ENCODE measurements around the gene LIPM. TPM values are rescaled to one million over a fixed set of nuclear protein-coding genes. Genes with fewer than 3 reads are reported as not detected.
A peak's percentile ranks its signal among the peaks of the same experiment; 100 is the strongest.

Gene LIPM
- polyA plus RNA-seq, 3 donors: not detected

DNA sequence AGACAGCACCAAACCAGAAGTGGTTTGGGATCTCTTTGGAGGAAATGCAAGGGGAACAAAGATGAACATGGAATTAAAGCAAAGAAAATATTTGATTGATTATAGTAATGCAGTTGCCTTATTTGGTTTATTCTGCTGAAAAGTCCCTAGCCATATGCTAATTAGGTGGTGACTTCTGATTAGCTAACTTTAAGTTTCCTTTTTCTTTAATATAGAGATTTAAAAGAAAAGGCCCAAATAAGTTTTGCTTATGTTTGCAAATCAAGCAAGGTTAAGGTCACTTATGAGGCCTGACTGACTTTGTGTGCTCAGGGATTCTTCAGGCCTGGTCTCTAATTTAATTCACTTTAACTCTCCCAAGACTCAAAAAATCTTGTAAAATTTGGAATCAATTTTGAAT, 55.3 kb downstream of the LIPM start:
- Mint-ChIP-seq H3K9me3 (no peaks in the 10 kb centered on the region), H3K4me3 (no peak overlapping the region), H3K27ac (peak overlapping the region in 3 of 7 donors; percentile 2 to 20 (median 14)), H3K36me3 (no peaks in the 10 kb centered on the region), H3K27me3 (ENCODE audit: low read depth in 3 of 3) (peaks cover 0 to 4% (median 1%) of the 10 kb centered on the region in 3 donors), H3K4me1 (peaks cover 72% of the 10 kb centered on the region)
- H3K79me2 ChIP-seq (ENCODE audit: insufficient read depth, low read length): no peaks in the 10 kb centered on the region
- no peaks in the 10 kb centered on the region for H4K20me1 ChIP-seq (ENCODE audit: insufficient read depth, low read length)
- peaks cover 51 to 66% of the 10 kb centered on the region in 2 donors for H3K4me1 ChIP-seq (ENCODE audit: control insufficient read depth in 1 of 2, insufficient read depth in 2 of 2, low read length in 2 of 2)
- H3K4me2 ChIP-seq (replicated peaks; ENCODE audit: extremely low read depth, low read length, poor library complexity, severe bottlenecking): peak overlapping the region; percentile 9
- no peaks in the 10 kb centered on the region for H3K36me3 ChIP-seq (replicated peaks in 1 of 2; ENCODE audit: control insufficient read depth in 1 of 2, insufficient read depth in 2 of 2, low read length in 2 of 2)
- no peak overlapping the region for H3K9ac ChIP-seq (ENCODE audit: insufficient read depth, low read length, poor library complexity, severe bottlenecking)
- peak overlapping the region in 1 of 3 experiments; percentile 25 for H3K4me3 ChIP-seq (replicated peaks in 1 of 3; ENCODE audit: low read depth in 2 of 3, low read length in 3 of 3)
- no peak for DNase-seq
- intact Hi-C loops (cut with micrococcal nuclease): loop anchor here in 1 of 2 donors (10.0 kb wide), 1 partner anchor 357 kb away; no protein-coding TSS in a partner anchor
- TF ChIP-seq, protein P1, sequence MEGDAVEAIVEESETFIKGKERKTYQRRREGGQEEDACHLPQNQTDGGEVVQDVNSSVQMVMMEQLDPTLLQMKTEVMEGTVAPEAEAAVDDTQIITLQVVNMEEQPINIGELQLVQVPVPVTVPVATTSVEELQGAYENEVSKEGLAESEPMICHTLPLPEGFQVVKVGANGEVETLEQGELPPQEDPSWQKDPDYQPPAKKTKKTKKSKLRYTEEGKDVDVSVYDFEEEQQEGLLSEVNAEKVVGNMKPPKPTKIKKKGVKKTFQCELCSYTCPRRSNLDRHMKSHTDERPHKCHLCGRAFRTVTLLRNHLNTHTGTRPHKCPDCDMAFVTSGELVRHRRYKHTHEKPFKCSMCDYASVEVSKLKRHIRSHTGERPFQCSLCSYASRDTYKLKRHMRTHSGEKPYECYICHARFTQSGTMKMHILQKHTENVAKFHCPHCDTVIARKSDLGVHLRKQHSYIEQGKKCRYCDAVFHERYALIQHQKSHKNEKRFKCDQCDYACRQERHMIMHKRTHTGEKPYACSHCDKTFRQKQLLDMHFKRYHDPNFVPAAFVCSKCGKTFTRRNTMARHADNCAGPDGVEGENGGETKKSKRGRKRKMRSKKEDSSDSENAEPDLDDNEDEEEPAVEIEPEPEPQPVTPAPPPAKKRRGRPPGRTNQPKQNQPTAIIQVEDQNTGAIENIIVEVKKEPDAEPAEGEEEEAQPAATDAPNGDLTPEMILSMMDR (IDR thresholded peaks at IDR 0.05): no peak
- H3K9me3 ChIP-seq (replicated peaks in 1 of 2; ENCODE audit: control insufficient read depth in 1 of 2, insufficient read depth in 1 of 2, low read length in 2 of 2): no peaks in the 10 kb centered on the region
- H3K27ac ChIP-seq (ENCODE audit: low read depth in 1 of 2, low read length in 2 of 2): peak overlapping the region in 1 of 2 donors; percentile 26
- no peaks in the 10 kb centered on the region for H3K27me3 ChIP-seq (ENCODE audit: control insufficient read depth in 2 of 2, insufficient read depth in 2 of 2, low read length in 2 of 2)
- H2AFZ ChIP-seq (ENCODE audit: insufficient read depth, low read depth, low read length, poor library complexity, severe bottlenecking): no peak overlapping the region

DNA sequence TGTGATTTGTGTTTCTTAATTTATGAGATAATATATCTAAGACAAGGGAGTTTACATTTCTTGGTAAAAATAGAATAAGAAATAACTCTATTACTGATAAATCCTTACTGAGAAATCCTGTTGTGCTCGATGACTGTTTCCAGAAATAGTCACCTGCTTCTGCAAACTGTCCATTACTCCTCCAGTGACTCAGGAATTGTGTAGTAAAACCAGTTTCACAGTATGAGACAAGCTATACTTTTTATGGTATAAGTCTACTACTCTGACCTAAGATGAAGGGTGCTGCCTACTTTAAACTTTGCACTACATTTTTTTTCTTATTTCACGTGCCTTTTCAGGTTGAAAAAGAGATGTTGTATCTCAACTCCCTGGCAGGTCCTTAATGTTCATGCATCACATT, 56.0 kb downstream of the LIPM start:
- TF ChIP-seq, protein P1 (IDR thresholded peaks at IDR 0.05): no peak
- no CpG with 5 or more reads among the region's 2 CpGs for WGBS (ENCODE audit: insufficient coverage)
- Histone ChIP-seq H2AFZ (ENCODE audit: insufficient read depth, low read depth, low read length, poor library complexity, severe bottlenecking) (no peak overlapping the region), H3K79me2 (ENCODE audit: insufficient read depth, low read length) (no peaks in the 10 kb centered on the region), H3K4me1 (ENCODE audit: control insufficient read depth in 1 of 2, insufficient read depth in 2 of 2, low read length in 2 of 2) (peaks cover 47 to 59% of the 10 kb centered on the region in 2 donors), H3K27ac (ENCODE audit: low read depth in 1 of 2, low read length in 2 of 2) (peak overlapping the region in 1 of 2 donors; percentile 26), H3K27me3 (ENCODE audit: control insufficient read depth in 2 of 2, insufficient read depth in 2 of 2, low read length in 2 of 2) (no peaks in the 10 kb centered on the region), H3K9me3 (replicated peaks in 1 of 2; ENCODE audit: control insufficient read depth in 1 of 2, insufficient read depth in 1 of 2, low read length in 2 of 2) (no peaks in the 10 kb centered on the region), H3K9ac (ENCODE audit: insufficient read depth, low read length, poor library complexity, severe bottlenecking) (no peak overlapping the region), H3K36me3 (replicated peaks in 1 of 2; ENCODE audit: control insufficient read depth in 1 of 2, insufficient read depth in 2 of 2, low read length in 2 of 2) (no peaks in the 10 kb centered on the region), H3K4me3 (replicated peaks in 1 of 3; ENCODE audit: low read depth in 2 of 3, low read length in 3 of 3) (no peak overlapping the region), H3K4me2 (replicated peaks; ENCODE audit: extremely low read depth, low read length, poor library complexity, severe bottlenecking) (no peak overlapping the region), H4K20me1 (ENCODE audit: insufficient read depth, low read length) (no peaks in the 10 kb centered on the region)
- Mint-ChIP-seq H3K27me3 (ENCODE audit: low read depth in 3 of 3) (peaks cover 0 to 4% (median 1%) of the 10 kb centered on the region in 3 donors), H3K9me3 (peaks cover 0 to 1% (median 0%) of the 10 kb centered on the region in 7 donors), H3K4me1 (peaks cover 65% of the 10 kb centered on the region), H3K4me3 (no peak overlapping the region), H3K36me3 (no peaks in the 10 kb centered on the region), H3K27ac (peak overlapping the region in 1 of 7 donors; percentile 31)
- intact Hi-C loops (cut with micrococcal nuclease): loop anchor here in 1 of 2 donors (10.0 kb wide), 1 partner anchor 356 kb away; no protein-coding TSS in a partner anchor
- DNase-seq: peak in 2 of 3 donors; percentile 53 to 72

All from CD14-positive monocyte (primary cell).